HTR-8/SVneo (cell line): Measurements from ENCODE around the gene KCNK18.
A peak's percentile ranks its signal among the peaks of the same experiment; 100 is the strongest.

ENCODE experiments used
- DNase-seq: peaks from one replicate; pipeline ENCODE4 v3.0.0; 2011; ENCODE audit warnings: low spot score, mixed read lengths; ENCODE audit not compliant: insufficient read length
- FAIRE-seq: peaks from 2 replicates; lab custom pipeline; 2011; peaks lifted over from hg19 to GRCh38; lab: Jason Lieb, UNC

KCNK18 gene

GRCh38 chr10:117197189-117197588, at the start of gene KCNK18:
Gene KCNK18, plus strand, starts transcription at chr10:117197489. Its CDS starts 0 bp downstream, at chr10:117197489.
- DNase-seq: no peak
- FAIRE-seq: no peak

- DNase-seq: no peak
- no peak for FAIRE-seq
Measured at GRCh38 chr10:117148284-117148683, 49.0 kb upstream of the KCNK18 start.

GRCh38 chr10:117152668-117153067, 44.6 kb upstream of the KCNK18 start:
- DNase-seq: no peak
- no peak for FAIRE-seq

GRCh38 chr10:117158297-117158696, 39.0 kb upstream of the KCNK18 start:
- FAIRE-seq (no peak), DNase-seq (no peak)

- DNase-seq: no peak
- FAIRE-seq: no peak
Measured at GRCh38 chr10:117159390-117159789, 37.9 kb upstream of the KCNK18 start.

- no peak for FAIRE-seq
- no peak for DNase-seq
Measured at GRCh38 chr10:117160567-117160966, 36.7 kb upstream of the KCNK18 start.

- DNase-seq (no peak), FAIRE-seq (no peak)
Measured at GRCh38 chr10:117161386-117162033, 35.8 kb upstream of the KCNK18 start.

GRCh38 chr10:117162093-117163060, 34.9 kb upstream of the KCNK18 start:
- FAIRE-seq (no peak), DNase-seq (no peak)

- FAIRE-seq: no peak
- no peak for DNase-seq
Measured at GRCh38 chr10:117163061-117163953, 34.0 kb upstream of the KCNK18 start.

- DNase-seq (no peak), FAIRE-seq (no peak)
Measured at GRCh38 chr10:117163954-117164548, 33.2 kb upstream of the KCNK18 start.

GRCh38 chr10:117164592-117165537, 32.4 kb upstream of the KCNK18 start:
- DNase-seq (no peak), FAIRE-seq (no peak)

- peak; percentile 41 for DNase-seq
Measured at GRCh38 chr10:117165538-117166417, 31.5 kb upstream of the KCNK18 start.

GRCh38 chr10:117166418-117167345, 30.6 kb upstream of the KCNK18 start:
- DNase-seq (no peak), FAIRE-seq (no peak)

More at GRCh38 chr10:117165538-117166417, 31.5 kb upstream of the KCNK18 start:
- no peak for FAIRE-seq

GRCh38 chr10:117167346-117167788, 29.9 kb upstream of the KCNK18 start:
- DNase-seq: no peak
- FAIRE-seq: no peak

GRCh38 chr10:117167789-117168674, 29.3 kb upstream of the KCNK18 start:
- DNase-seq: peak; percentile 63
- no peak for FAIRE-seq

- no peak for DNase-seq
Measured at GRCh38 chr10:117168729-117169128, 28.6 kb upstream of the KCNK18 start.

More at GRCh38 chr10:117168729-117169128, 28.6 kb upstream of the KCNK18 start:
- no peak for FAIRE-seq
